Measurements from ENCODE around the gene RFX2. TPM values are rescaled to one million over a fixed set of nuclear protein-coding genes. Genes with fewer than 3 reads are reported as not detected.
"Not testable (repeated sequence)": the region's sequence is repeated elsewhere in the genome, so short reads cannot be mapped to it uniquely, and the experiment has no call there.

The RFX2 gene
- total RNA-seq, 2 donors from 2014 or later = 21.7 to 30.3 TPM

GRCh38 chr19:5987077-5987818 is 123.1 kb downstream of the RFX2 start:
- TF ChIP-seq, protein P1, sequence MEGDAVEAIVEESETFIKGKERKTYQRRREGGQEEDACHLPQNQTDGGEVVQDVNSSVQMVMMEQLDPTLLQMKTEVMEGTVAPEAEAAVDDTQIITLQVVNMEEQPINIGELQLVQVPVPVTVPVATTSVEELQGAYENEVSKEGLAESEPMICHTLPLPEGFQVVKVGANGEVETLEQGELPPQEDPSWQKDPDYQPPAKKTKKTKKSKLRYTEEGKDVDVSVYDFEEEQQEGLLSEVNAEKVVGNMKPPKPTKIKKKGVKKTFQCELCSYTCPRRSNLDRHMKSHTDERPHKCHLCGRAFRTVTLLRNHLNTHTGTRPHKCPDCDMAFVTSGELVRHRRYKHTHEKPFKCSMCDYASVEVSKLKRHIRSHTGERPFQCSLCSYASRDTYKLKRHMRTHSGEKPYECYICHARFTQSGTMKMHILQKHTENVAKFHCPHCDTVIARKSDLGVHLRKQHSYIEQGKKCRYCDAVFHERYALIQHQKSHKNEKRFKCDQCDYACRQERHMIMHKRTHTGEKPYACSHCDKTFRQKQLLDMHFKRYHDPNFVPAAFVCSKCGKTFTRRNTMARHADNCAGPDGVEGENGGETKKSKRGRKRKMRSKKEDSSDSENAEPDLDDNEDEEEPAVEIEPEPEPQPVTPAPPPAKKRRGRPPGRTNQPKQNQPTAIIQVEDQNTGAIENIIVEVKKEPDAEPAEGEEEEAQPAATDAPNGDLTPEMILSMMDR (IDR thresholded peaks at IDR 0.05) = peak; percentile 95
- Histone ChIP-seq H3K27me3 (replicated peaks; ENCODE audit: insufficient read depth) (no peaks in the 10 kb centered on the region), H3K4me3 (peak overlapping the region; percentile 70), H3K9me3 (no peaks in the 10 kb centered on the region), H3K4me1 (ENCODE audit: control insufficient read depth in 1 of 2, low read depth in 2 of 2) (peaks cover 5 to 31% of the 10 kb centered on the region in 2 donors), H3K27ac (no peak overlapping the region), H3K36me3 (no peaks in the 10 kb centered on the region)
- DNase-seq (ENCODE audit: low spot score) (no peak), ATAC-seq (ENCODE audit: insufficient number of reproducible peaks, low FRiP score, low read depth) (no peak)

- ATAC-seq (ENCODE audit: insufficient number of reproducible peaks, low FRiP score, low read depth); H3K27me3 ChIP-seq (replicated peaks; ENCODE audit: insufficient read depth); H3K4me3 ChIP-seq; DNase-seq (ENCODE audit: low spot score); H3K9me3 ChIP-seq; H3K36me3 ChIP-seq: not testable (repeated sequence)
- peak overlapping the region; percentile 80 to 82 for H3K27ac ChIP-seq
- H3K4me1 ChIP-seq (ENCODE audit: control insufficient read depth in 1 of 2, low read depth in 2 of 2) = peaks cover 5 to 31% of the 10 kb centered on the region in 2 donors
These were observed 124.5 kb downstream of the RFX2 start for GRCh38 chr19:5985837-5986236.

DNA sequence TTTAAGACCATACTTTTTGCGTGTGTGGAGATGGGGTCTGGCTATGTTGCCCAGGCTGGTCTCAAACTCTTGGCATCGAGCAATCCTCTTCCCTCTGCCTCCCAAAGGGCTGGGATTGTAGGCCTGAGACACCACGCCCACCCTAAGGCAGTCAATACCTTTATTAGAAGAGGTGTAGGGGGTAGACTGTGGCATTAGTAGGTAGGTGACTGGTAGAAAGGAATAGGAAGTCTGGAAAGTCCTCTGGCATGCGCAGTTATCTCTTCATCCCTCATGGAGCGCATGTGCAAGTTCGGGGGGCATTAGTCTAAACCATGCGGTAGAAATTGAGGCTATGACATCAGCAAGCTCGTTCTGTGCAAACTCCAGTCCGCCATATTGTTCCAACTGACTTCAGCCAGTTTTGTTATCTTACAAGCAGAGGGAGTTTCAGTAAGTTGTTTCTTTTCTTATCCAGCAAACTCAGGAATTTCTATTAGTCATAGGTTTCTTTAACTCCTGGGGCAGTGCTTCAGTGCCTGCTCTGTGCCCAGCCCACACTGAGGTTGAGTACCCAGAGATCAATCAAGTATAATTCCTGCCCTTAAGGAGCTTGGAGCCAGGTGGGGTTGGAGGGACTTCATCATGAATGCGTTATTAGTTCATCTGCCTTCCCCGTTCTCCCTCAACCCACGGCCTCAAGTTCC is 125.1 kb downstream of the RFX2 start:
- Histone ChIP-seq H3K27ac (peak overlapping the region; percentile 80 to 82), H3K4me1 (ENCODE audit: control insufficient read depth in 1 of 2, low read depth in 2 of 2) (peaks cover 5 to 35% of the 10 kb centered on the region in 2 donors), H3K4me3 (no peak overlapping the region), H3K9me3 (no peaks in the 10 kb centered on the region), H3K36me3 (no peaks in the 10 kb centered on the region), H3K27me3 (replicated peaks; ENCODE audit: insufficient read depth) (no peaks in the 10 kb centered on the region)
- no peak for DNase-seq (ENCODE audit: low spot score)
- TF ChIP-seq, protein P1 (IDR thresholded peaks at IDR 0.05) = no peak
- ATAC-seq (ENCODE audit: insufficient number of reproducible peaks, low FRiP score, low read depth) = peak; percentile 70

DNA sequence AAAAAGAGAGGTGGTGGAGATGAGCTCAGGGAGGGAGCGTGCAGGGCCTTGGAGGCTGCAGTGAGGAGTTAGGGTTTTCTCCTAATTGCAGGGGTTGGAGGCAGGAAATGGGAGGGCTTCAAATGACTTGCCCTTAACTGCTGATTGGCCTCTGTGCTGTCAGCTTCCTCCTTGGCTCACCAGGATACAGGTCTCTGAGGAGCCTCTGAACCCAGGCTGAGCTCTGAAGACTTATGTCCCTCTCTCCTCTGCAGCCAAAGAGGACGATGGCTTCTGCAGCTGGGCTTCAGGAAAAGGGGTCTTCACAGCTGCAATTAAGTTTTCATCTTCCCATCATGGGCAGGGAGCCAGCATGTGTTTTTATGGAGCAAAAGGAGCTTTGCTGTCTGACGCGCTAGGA is 125.7 kb downstream of the RFX2 start:
- no peaks in the 10 kb centered on the region for H3K9me3 ChIP-seq
- ATAC-seq (ENCODE audit: insufficient number of reproducible peaks, low FRiP score, low read depth) (no peak), DNase-seq (ENCODE audit: low spot score) (no peak)
- TF ChIP-seq, protein P1 (IDR thresholded peaks at IDR 0.05) = no peak
- no peak overlapping the region for H3K4me3 ChIP-seq
- no peaks in the 10 kb centered on the region for H3K27me3 ChIP-seq (replicated peaks; ENCODE audit: insufficient read depth)
- peaks cover 6 to 41% of the 10 kb centered on the region in 2 donors for H3K4me1 ChIP-seq (ENCODE audit: control insufficient read depth in 1 of 2, low read depth in 2 of 2)
- H3K27ac ChIP-seq = peak overlapping the region; percentile 80 to 82
- H3K36me3 ChIP-seq = no peaks in the 10 kb centered on the region

- Histone ChIP-seq H3K9me3 (no peaks in the 10 kb centered on the region), H3K4me3 (no peak overlapping the region), H3K27me3 (replicated peaks; ENCODE audit: insufficient read depth) (no peaks in the 10 kb centered on the region), H3K4me1 (ENCODE audit: control insufficient read depth in 1 of 2, low read depth in 2 of 2) (peaks cover 16 to 52% of the 10 kb centered on the region in 2 donors), H3K36me3 (no peaks in the 10 kb centered on the region), H3K27ac (no peak overlapping the region)
- TF ChIP-seq, protein P1 (IDR thresholded peaks at IDR 0.05) = no peak
- ATAC-seq (ENCODE audit: insufficient number of reproducible peaks, low FRiP score, low read depth) (no peak), DNase-seq (ENCODE audit: low spot score) (no peak)
These were observed 126.8 kb downstream of the RFX2 start for GRCh38 chr19:5983367-5983955.

Measured in thoracic aorta (tissue), 2 donors.